DOHH2 (cell line): Measurements from ENCODE around the gene PGF.
"Not testable (repeated sequence)": the region's sequence is repeated elsewhere in the genome, so short reads cannot be mapped to it uniquely, and the experiment has no call there.

Experiments used
- CTCF ChIP-seq: fragments of 200-600 bp; sonication (generic); IDR thresholded peaks from one replicate; pipeline ENCODE4 v1.5.1; 2014; ENCODE audit warnings: antibody characterized with exemption, mild to moderate bottlenecking, low read depth, low read length; ENCODE audit not compliant: poor library complexity, severe bottlenecking
- EZH2phosphoT487 ChIP-seq: fragments of 200-600 bp; sonication (generic); IDR thresholded peaks from 2 replicates; pipeline ENCODE4 v1.6.1; 2017; ENCODE audit warnings: borderline replicate concordance, mild to moderate bottlenecking, antibody characterized with exemption, low read length, moderate library complexity, mixed read lengths

GRCh38 chr14:74931744-74932143 is 23.7 kb downstream of the PGF start:
- not testable (repeated sequence) for TF ChIP-seq CTCF, EZH2phosphoT487
